Stimulated activated CD8-positive, alpha-beta memory T cell treated with anti-CD3 and anti-CD28 coated beads, Interleukin-15, amount 100 ng/mL, for 24 hours (primary cell): ENCODE data around the gene PPP1R3E.
"Not testable (repeated sequence)": the region's sequence is repeated elsewhere in the genome, so short reads cannot be mapped to it uniquely, and the experiment has no call there.

Experiments
- DNase-seq: peaks from one replicate; pipeline ENCODE4 v3.0.0-alpha.2; 2020; ENCODE audit warnings: low read depth

The PPP1R3E gene, protein sequence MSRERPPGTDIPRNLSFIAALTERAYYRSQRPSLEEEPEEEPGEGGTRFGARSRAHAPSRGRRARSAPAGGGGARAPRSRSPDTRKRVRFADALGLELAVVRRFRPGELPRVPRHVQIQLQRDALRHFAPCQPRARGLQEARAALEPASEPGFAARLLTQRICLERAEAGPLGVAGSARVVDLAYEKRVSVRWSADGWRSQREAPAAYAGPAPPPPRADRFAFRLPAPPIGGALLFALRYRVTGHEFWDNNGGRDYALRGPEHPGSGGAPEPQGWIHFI

DNA sequence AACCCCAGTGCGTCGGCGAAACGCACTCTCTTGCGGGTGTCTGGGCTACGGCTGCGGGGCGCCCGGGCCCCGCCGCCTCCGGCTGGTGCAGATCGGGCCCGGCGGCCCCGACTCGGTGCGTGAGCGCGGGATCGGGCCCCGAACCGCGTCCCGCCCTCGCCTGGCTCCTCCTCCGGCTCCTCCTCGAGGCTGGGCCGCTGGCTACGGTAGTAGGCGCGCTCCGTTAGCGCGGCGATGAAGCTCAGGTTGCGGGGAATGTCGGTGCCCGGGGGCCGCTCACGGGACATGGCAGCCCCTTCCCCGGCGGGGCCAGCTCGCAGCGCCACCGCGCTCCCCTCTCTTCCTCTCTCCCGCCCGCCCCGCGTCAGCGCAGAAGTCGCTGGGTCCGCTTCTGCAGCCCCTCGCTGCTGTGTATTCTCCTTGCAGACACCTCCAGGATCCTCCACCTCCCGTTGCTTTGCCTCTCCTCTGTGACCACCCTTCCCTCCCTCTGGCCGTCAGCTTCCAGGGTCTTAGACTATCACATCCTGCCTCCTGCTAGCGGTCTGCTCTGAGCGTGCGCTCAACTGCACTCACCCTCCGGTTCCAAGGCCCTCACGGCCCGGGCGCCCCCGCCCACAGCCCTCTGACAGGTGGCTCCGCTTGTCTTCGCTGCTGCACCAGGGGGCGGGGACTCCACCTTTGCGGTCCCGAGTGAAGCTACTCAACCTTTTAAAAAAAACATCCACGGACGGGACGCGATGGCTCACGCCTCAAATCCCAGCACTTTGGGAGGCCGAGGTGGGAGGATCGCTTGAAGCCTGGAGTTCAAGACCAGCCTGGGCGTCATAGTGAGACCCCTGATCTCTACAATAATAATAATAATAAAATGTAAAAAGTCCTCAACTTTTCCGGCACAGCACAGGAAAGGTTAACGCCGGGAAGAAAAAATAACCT lies at the start of gene PPP1R3E:
TSS of gene PPP1R3E (minus strand) at position 570 of the 936 bp plus-strand sequence. CDS start at position 287, 283 bp downstream.
- DNase-seq = peak; percentile 61

DNA sequence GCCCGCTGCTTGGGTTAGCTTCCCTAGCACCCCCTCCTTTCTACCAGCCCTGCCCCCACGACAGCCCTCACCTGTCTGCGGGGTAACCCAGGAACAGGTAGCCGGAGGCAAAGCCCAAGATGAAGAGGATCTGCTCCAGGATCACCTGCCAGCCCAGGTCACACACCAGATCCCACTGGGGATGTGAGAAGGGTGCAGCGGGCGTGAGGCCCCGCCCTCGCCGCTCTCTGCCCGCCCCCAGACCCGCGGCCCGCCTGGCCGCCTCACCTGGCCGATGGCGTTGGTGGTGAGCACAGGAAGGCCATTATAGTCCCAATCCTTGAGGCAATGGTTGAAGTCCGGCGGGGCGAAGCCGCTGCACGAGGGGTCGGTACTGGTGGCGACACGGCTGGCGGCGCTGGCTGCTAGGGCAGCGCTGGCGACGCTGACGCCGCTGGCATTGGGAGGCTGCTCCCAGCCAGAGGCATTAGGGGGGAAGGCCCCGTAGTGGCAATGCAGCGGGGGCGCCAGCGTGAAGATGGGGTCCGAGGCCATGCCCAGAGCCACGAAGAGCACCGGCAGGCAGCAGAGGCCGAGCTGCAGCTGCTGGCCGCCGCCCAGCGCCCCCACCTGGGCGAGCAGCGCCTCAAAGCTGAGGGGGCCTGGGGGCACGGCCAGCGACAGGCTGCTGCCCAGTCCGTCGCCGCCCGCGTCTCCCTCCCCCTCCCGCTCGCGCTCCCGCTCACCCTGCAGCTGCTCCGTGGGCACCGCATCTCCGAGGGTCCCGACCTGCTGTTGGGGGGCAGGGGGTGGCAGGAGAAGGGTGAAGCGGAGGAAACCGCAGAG lies 49.2 kb upstream of the PPP1R3E start:
- DNase-seq = no peak

DNA sequence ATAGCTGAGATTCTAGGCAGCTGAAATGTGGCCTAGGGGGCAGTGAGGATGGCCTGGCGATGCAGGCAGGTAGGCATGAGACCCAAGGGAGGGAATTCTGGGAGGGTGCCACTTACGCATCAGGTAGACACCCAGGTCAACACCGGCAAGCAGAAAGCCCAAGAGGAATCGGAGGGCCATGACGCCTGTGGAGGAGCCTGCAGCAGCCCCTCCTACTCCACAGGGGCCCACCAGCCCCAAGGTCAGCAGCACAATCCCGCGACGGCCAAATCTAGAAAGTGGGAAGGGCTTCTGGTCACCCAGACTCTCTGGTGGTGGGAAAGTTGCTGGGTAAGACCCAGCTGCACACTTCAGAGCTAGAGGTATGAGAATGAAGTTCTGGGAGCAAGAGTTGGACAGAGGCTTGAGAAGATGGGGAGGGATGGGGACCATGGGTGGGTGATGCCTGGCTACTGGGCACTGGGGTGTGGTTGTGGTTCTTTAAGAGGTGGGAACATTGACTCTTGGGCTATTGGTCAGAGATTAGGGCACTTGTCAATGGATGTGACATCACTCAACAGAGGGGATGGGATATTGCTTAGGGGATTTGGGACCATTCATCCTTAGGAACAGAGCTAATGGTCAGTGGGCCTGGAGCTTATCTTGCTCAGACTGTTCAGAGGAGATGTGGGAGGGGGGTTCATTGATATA lies 46.6 kb upstream of the PPP1R3E start:
- DNase-seq = no peak

DNA sequence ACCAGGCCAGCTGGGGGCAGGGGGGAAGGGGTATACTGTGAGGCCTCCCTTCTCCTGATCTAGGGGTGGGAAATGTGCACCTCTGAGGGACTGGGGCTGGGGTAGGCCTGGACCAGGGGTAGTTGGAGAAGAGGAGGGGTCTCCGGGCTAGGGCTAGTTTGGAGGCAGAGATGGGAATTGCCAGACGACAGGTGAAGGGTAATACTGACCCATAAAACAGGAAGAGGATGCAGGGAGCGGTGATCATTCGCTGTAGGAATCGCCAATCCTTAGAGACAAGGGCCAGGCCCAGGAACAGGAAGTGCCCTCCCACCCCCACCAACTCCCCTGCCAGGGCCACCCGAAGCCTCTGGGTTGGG lies 45.6 kb upstream of the PPP1R3E start:
- no peak for DNase-seq

DNA sequence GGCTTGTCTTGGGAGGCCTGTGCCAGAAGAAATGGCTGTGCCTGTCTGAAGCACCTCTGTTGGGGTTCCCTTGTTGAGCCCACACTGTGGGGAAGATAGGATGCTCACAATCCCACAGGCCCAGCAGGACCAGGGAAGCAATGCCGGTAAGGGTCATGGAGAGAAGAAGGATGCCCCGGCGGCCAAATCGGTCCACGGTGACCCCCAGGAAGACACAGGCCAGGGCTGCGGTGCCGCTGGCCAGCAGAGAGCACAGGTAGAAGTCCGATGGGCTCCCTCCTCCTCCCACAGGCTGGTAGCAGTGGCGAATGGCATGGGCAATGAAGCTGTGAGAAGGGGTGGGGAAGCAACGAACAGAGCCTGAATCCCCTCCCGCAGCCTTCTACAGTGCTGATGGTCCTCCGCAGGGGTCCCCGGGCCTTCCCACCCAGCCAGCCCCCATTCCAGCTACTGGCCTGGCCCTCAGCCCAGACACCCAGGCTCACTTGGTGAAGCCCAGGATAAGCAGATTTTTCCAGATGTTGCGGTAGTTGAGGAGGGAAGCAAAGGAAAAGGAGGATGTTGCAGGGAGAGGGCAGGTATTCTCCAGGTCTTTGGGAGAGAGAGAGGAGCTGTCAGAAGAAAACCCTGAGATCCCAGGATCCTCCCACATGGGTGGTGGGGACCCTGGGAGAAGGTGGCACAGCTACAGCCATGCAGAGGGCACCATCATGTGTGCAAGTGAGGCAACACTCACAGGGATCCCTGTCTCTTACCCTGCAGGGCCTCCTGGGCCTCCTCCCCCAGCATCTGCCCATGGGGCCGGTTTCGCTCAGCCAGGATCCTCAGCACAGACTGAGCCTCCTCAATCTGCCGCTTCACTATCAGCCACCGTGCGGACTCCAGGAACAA lies 45.0 kb upstream of the PPP1R3E start:
- no peak for DNase-seq

DNA sequence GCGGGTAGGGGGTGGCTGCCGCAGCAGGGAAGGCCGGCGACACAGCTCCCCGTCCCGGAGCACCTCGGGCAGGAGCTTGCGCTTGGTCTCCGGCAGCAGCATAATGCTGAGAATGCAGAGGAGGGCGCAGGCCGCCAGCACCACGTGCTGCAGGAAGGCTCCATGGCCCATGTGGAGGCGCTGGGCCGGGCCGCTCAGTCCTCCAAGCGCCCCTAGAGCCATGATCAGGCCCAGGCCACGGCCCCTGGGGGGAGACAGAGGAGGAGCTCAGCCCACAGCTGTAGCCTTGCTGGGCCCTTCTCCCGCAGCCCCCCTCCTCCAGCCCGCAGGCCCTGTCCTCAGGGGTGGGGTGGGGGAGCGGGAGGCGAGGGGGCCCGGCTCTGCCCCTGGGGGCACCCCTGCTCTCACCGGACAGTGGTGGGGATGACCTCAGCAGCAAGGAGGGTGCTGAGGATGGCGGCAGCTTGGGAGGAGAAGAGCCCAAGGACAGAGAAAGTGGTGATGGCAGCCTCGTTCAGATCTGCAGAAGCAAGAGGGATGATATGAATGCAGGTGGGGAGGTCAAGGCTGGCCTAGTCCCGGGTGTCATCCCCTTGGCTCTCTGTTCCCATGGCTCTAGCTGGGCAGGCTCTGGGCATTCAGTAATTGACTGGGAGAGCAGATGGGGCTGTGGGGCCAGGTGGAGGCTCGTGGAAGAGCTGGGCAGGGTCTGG lies 44.2 kb upstream of the PPP1R3E start:
- no peak for DNase-seq

DNA sequence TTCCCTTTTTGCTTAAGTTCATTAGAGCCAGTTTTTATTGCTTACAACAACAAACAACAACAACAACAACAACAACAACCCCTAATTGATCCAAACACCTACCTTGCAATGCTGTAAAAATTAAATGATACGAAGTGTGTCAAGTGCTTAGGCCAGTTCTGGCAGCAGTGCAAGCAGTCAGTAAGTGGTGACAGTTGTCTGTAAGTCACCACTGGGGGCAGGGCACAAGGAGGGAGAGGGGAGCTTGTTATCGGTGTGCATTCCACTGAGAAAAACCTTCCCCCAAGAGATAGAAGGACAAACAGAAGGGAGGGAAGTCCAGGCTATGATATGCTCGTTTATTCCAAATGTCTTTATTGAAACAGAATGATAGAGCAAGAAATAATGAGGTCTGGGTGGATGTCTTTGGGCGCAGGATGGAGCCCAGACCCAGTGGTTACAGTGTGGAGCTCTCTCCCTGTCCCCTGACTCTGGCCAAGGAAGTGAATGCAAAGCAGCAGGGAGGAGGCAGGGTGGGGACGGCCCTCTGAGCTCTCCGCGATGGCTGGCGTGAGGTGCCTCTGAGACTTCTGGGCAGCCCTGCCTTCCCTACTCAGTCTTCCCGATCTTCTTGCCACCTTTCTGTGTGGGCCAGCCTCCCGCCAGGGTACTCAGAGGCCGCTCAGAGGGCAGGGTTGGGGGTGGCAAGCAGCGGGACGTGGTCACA lies 43.5 kb upstream of the PPP1R3E start:
- no peak for DNase-seq

DNA sequence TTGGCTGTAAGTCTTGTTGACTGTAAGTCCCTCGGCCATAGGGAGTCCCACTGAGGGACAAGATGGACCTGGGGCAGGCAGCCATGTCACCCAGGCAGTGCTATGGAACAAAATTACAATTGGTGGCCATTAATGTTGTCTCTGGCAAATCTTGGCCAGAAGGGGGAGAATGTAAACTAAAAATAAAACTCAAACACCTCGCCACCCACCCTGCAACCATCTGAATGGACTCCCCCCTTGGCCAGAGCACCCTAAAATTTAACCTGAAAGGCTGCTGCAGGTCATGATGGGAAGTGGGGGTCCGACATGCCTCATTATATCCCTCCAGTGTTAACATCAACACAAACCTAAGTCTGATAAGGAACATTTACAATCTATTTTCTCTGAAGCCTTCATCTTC lies 41.8 kb upstream of the PPP1R3E start:
- DNase-seq = no peak

DNA sequence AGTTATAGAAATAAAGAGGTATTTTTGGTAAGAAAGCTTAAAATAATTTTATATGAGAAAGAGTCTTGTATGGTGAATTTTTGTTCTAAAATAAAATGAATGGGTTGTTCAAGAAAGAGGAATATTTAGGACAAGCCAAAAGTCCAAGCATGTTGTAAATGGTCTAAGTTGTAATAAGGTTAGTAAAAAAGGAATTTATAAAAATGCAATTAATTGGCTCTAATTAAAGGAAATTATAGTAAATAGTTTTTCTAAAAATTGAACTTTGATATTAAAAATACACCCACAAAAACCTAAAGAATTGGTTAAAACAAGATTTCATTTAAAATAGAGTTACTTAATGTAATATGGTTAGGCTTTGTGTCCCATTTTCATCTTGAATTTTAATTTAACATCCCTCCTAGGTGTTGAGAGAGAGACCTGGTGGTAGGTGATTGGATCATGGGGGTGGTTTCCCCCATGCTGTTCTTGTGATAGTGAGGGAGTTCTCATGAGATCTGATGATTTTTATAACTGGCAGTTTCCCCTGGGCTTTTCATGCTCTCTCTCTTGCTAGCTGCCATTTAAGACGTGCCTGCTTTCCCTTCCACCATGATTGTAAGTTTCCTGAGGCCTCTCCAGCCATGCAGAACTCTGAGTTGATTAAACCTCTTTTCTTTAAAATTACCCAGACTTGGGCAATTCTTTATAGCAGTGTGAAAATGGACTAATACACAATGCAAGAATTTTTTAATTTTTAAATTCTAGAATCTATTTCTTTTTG lies 37.0 kb upstream of the PPP1R3E start:
- DNase-seq = no peak

DNA sequence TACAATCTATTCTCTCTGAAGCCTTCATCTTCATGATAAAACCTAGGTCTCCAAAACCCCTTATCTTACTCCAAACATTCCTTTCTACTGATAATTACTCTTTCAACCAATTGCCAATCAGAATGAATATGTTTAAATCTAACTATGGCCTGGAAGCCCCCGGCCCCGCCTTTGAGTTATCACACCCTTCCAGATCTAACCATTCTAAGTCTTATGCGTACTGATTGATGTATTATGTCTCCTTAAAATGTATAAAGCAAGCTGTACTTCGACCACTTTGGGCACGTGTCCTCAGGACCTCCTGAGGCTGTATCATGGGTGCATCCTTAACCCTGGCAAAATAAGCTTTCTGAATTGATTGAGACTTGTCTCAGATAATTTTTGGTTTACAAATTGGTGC lies 33.0 kb upstream of the PPP1R3E start:
- no peak for DNase-seq

DNA sequence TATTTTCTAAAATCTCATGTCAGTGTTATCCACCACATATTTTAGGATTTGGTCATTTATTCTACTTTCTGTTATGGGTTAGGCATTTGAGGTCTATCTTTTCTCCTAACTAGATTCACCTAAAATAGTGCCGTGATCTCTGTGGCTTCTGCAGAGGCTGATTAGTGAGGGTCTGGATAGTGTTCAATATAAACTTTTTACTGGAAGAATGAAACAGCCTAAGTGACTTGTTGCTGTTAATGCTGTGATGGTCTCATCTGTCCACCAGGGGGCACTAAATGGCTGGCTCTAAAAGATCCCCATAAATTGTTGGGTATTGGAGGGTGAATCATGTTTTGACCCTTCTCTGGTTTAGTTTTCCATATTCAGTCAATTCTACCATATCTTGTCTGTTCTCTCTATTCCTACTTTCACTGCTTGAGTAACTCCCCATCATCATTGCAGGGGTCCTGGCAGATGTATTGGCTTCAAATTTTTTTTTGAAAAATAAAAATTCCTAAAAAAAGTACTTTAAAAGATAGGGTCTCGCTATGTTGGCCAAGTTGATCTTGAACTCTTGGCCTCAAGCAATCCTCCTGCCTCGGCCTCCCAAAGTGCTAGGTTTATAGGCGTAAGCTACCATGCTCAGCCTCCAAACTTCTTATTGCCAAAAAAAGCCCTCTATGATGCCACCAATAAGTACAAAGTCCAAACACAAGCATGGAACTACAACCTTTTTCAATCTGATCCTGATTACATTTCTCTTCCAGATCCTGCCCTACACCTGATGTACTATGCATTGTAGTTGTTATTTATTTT lies 25.5 kb upstream of the PPP1R3E start:
- DNase-seq = no peak

DNA sequence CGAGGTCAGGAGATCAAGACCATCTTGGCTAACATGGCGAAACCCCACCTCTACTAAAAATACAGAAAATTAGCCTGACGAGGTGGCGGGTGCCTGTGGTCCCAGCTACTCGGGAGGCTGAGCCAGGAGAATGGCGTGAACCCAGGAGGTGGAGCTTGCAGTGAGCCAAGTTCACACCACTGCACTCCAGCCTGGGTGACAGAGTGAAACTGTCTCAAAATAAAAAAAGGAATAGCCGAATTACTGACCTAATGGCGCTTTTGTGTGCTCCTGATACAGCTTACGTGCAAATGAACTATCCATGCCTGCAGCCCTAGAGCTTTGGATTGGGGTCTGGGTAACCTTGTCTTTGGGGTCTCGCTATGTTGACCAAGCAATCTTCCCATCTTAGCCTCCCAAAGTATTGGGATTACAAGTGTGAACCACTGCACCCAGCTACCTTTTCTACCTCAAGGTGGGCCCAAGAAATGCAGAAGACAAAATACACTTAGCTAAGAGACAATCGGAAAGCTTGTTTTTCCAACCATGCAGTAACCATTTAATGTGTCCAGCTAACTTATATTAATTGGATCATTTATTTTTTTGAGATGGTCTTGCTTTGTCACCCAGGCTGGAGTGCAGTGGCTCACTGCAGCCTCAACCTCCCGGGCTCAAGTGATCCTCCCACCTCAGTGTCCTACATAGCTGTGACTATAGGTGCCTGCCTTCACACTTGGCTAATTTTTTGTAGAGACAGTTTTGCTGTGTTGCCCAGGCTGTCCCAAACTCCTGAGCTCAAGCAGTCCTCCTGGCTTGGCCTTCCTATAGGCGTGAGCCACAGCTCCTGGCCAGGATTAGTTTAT lies 24.1 kb upstream of the PPP1R3E start:
- no peak for DNase-seq

DNA sequence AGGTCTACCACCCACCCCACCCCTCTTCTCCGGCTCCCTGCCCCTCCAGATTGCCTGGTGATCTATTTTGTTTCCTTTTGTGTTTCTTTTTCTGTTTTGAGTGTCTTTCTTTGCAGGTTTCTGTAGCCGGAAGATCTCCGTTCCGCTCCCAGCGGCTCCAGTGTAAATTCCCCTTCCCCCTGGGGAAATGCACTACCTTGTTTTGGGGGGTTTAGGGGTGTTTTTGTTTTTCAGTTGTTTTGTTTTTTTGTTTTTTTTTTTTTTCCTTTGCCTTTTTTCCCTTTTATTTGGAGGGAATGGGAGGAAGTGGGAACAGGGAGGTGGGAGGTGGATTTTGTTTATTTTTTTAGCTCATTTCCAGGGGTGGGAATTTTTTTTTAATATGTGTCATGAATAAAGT lies 23.1 kb upstream of the PPP1R3E start:
- not testable (repeated sequence) for DNase-seq

DNA sequence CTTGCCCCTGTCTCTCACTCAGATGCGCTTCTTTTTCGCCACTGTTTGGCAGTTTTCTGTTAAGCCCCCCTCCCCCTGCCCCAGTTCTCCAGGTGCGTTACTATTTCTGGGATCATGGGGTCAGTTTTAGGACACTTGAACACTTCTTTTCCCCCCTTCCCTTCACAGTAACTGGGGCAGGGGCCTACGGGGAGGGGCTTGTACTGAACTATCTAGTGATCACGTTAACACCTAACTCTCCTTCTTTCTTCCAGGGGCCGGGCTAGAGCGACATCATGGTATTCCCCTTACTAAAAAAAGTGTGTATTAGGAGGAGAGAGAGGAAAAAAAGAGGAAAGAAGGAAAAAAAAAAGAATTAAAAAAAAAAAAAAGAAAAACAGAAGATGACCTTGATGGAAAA lies 22.3 kb upstream of the PPP1R3E start:
- DNase-seq = no peak

DNA sequence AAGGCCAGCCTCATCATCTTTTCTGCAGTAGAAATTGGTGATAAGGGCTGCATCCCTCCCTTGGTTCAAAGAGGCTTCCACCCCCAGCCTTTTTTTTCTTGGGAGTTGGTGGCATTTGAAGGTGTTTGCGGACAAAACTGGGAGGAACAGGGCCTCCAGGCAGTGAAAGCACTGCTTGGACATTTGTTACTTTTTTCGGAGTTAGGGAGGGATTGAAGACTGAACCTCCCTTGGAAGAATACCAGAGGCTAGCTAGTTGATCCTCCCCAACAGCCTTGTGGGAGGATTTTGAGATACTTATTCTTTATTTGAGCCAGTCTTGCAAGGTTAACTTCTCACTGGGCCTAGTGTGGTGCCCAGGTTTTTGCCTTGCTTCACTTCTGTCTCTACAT lies 21.8 kb upstream of the PPP1R3E start:
- no peak for DNase-seq

DNA sequence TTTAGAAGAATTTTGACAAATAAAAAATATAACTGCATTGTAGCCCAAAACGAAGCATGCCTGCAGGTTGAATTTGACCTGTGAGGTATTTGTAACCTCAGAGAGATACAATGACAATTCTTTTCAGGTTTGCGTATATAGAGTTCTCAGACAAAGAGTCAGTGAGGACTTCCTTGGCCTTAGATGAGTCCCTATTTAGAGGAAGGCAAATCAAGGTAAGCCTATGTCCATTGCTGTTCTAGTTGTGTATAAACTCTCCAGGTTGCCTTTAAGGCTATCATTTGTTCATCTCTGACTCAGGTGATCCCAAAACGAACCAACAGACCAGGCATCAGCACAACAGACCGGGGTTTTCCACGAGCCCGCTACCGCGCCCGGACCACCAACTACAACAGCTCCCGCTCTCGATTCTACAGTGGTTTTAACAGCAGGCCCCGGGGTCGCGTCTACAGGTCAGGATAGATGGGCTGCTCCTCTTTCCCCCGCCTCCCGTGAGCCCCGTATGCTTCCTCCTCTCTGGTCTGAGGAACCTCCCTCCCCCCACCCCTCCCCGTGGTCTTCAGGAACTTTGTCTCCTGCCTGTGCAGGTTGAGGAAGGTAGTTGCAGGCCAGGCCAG lies 21.3 kb upstream of the PPP1R3E start:
- DNase-seq = no peak
